AG04450 (cell line): ENCODE measurements around the gene SELPLG. TPM values are rescaled to one million over a fixed set of nuclear protein-coding genes. Genes with fewer than 3 reads are reported as not detected.

ENCODE experiments used
- CTCF ChIA-PET: fragments of 300-600, 350-600 bp; formaldehyde crosslinking; extraction: SDS; loops from one replicate; lab custom pipeline; 2022; ENCODE audit warnings: antibody characterized with exemption, inconsistent platforms; lab: Charles Lee
- POLR2A ChIA-PET: fragments of 350-600 bp; formaldehyde crosslinking; extraction: SDS; loops from one replicate; lab custom pipeline; 2021; ENCODE audit warnings: antibody characterized with exemption, inconsistent platforms; lab: Yijun Ruan, JAX
- DNase-seq: peaks from one replicate; pipeline ENCODE4 v3.0.0-alpha.2; 2011; ENCODE audit warnings: low read depth, low spot score
- H3K27ac ChIP-seq: one replicate; pipeline ENCODE4 v1.5.1; 2012; ENCODE audit warnings: low read depth, low read length, control low read depth
- H3K27me3 ChIP-seq: one replicate; pipeline ENCODE4 v1.6.0; 2012; ENCODE audit warnings: low read length; ENCODE audit not compliant: control insufficient read depth, insufficient read depth
- H3K4me3 ChIP-seq: 2 replicates; pipeline ENCODE4 v1.5.1; 2011; ENCODE audit warnings: mild to moderate bottlenecking, low read depth, low read length, control low read depth
- H3K9me3 ChIP-seq: 2 replicates; pipeline ENCODE4 v1.5.1; 2012; ENCODE audit warnings: low read length; ENCODE audit not compliant: control insufficient read depth, insufficient read depth
- polyA plus RNA-seq: library from polyadenylated mRNA; depleted of rRNA; stranded (reverse); fragments of >200 nt; gene quantifications from 2 replicates; pipeline ENCODE4 v1.2.3, GENCODE V29; 2011
- TF ChIP-seq, protein P1 (sequence below): IDR thresholded peaks from 2 replicates; pipeline ENCODE4 v1.5.1; 2011; ENCODE audit warnings: low read depth, low read length, control low read depth, inconsistent platforms

Gene SELPLG
- polyA plus RNA-seq, 1 experiment = 6.1 TPM

- Histone ChIP-seq H3K27ac (no peak overlapping the region), H3K9me3 (no peaks in the 10 kb centered on the region; the same call in 1 of the 2 replicates), H3K27me3 (peaks cover 2% of the 10 kb centered on the region), H3K4me3 (no peak overlapping the region)
- no peak for DNase-seq
- ChIA-PET POLR2A (no interaction called here), CTCF (interaction anchor here (0.6 to 3.0 kb wide), 4 partner anchors 16 to 911 kb away, joined by 3 to 12 read pairs (median 6); no protein-coding TSS in a partner anchor)
- TF ChIP-seq, protein P1, sequence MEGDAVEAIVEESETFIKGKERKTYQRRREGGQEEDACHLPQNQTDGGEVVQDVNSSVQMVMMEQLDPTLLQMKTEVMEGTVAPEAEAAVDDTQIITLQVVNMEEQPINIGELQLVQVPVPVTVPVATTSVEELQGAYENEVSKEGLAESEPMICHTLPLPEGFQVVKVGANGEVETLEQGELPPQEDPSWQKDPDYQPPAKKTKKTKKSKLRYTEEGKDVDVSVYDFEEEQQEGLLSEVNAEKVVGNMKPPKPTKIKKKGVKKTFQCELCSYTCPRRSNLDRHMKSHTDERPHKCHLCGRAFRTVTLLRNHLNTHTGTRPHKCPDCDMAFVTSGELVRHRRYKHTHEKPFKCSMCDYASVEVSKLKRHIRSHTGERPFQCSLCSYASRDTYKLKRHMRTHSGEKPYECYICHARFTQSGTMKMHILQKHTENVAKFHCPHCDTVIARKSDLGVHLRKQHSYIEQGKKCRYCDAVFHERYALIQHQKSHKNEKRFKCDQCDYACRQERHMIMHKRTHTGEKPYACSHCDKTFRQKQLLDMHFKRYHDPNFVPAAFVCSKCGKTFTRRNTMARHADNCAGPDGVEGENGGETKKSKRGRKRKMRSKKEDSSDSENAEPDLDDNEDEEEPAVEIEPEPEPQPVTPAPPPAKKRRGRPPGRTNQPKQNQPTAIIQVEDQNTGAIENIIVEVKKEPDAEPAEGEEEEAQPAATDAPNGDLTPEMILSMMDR = no peak
These were observed 47.4 kb downstream of the SELPLG start for GRCh38 chr12:108586306-108586705.

- Histone ChIP-seq H3K27ac (no peak overlapping the region), H3K27me3 (peaks cover 2% of the 10 kb centered on the region), H3K4me3 (no peak overlapping the region), H3K9me3 (no peaks in the 10 kb centered on the region; the same call in 1 of the 2 replicates)
- POLR2A ChIA-PET = no interaction called here
- TF ChIP-seq, protein P1 = no peak
- no peak for DNase-seq
- CTCF ChIA-PET = interaction anchor here (0.6 to 3.0 kb wide), 4 partner anchors 15 to 910 kb away, joined by 3 to 12 read pairs (median 6); no protein-coding TSS in a partner anchor
These were observed 47.8 kb downstream of the SELPLG start for GRCh38 chr12:108585864-108586263.

GRCh38 chr12:108584456-108585065, 49.1 kb downstream of the SELPLG start:
- Histone ChIP-seq H3K27ac (no peak overlapping the region), H3K27me3 (peaks cover 2% of the 10 kb centered on the region), H3K4me3 (no peak overlapping the region), H3K9me3 (no peaks in the 10 kb centered on the region; the same call in 1 of the 2 replicates)
- ChIA-PET CTCF (interaction anchor here (3.0 kb wide), 1 partner anchor 34 kb away, joined by 12 read pairs; no protein-coding TSS in a partner anchor), POLR2A (no interaction called here)
- TF ChIP-seq, protein P1 = no peak
- DNase-seq = no peak

DNA sequence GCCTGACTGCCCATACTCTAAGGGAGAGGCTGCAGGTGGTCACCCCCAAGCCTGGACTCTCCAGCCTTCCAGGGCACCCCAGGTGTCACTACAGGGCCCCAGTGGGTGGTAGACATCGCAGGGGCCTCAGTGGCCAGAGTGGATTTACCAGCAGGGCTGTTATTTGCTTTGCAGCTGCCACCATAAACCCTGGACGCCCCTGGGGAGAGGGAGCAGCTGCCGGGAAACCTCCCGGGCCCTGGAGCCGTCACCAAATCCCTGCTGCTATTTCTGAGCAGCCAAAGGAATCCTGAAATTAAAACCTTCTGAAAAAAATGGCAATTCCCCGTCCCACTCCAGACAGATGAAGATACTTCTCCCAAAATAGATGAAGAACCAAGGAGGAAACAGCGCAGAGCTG, 49.7 kb downstream of the SELPLG start:
- DNase-seq = no peak
- no peak overlapping the region for H3K27ac ChIP-seq
- H3K4me3 ChIP-seq = no peak overlapping the region
- TF ChIP-seq, protein P1 = no peak
- POLR2A ChIA-PET = interaction anchor here (0.5 to 1.0 kb wide), 2 partner anchors 22 to 829 kb away, joined by 3 read pairs; partner anchors contain the start of gene ISCU
- CTCF ChIA-PET = interaction anchor here (3.0 kb wide), 1 partner anchor 34 kb away, joined by 12 read pairs; no protein-coding TSS in a partner anchor
- H3K9me3 ChIP-seq = no peaks in the 10 kb centered on the region; the same call in 1 of the 2 replicates
- peaks cover 2% of the 10 kb centered on the region for H3K27me3 ChIP-seq
